Measurements from ENCODE around the gene PAX6.

PAX6 gene

DNA sequence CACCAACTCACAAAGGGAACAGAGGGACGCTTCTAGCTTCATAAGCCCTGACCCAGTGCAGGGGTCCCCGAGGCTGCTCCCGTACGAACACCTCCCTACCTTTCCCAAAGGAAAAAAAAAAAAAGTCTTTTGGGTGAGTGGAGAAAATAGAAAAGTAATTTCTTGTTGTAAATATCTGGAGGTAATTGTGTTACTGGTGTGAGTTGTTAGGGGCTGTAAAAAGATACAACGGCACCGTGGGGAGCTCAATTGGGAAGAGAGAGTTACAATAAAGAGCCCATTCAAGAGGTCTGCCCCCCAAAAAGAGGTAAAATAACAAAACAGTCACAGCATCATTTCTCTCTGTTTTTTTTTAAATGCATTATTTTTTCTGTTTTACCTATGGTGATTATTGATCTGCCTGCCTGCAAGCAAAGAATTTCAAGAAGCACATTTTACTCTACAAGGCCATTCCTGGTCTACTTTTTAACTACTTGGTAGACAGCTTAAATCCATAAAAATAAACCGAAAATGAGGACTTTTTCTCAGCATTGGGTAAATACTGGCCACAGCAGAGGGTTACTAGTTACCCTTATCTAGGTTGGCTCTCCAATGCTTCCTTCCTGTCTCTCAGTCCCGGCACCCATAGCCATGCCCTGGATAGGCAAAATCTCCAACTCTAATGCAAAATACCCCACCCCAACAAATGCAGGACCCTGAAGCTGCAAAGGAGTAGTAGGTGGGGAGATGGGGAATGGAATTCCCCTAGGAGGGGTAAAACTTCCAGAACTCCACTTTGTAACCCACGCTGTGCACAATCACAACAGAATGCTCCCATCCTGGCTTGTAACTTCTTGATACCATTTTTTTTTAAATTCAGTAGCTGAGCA is 3.1 kb downstream of the PAX6 start:
- no peak for FAIRE-seq

DNA sequence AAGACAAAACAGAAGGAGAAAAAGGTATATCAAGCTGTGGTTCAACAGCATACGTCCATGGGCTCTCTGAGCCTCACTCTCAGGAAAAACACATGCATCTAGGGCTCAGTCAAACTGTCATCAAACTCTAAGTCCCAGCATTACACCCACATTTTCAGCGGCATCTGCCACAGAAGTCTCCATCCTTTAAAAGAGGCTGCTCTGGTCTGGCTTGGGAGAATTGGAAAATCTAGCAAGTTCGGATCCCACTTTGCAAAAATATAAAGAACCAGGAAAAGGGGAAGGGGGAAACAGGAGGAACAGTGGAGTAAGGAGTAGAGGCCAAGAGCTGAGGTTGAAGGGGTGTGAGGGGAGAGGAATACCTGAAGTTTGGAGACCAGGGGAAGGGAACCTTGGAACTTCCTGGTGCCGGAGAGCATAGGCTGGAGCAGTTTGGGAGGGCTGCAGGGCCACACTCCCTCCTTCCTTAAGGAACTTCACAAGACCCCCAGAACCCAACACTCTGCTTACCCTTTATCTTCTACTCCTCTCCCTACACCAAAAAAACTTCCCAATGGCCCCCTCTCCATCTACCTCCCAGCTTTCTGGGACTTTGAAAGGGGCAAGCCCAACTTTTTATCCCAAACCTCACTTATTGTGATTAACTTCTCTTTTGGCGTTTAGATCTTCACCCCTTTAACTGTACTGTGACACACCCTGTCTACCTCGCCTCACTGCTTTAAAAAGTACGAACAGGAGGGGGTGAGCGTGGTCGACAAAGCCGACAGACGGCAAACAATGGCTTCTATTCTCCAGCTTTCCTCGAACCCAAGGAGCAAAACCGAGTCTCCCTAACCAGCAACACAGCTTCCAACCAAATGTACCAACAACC is 4.0 kb downstream of the PAX6 start:
- no peak for FAIRE-seq

DNA sequence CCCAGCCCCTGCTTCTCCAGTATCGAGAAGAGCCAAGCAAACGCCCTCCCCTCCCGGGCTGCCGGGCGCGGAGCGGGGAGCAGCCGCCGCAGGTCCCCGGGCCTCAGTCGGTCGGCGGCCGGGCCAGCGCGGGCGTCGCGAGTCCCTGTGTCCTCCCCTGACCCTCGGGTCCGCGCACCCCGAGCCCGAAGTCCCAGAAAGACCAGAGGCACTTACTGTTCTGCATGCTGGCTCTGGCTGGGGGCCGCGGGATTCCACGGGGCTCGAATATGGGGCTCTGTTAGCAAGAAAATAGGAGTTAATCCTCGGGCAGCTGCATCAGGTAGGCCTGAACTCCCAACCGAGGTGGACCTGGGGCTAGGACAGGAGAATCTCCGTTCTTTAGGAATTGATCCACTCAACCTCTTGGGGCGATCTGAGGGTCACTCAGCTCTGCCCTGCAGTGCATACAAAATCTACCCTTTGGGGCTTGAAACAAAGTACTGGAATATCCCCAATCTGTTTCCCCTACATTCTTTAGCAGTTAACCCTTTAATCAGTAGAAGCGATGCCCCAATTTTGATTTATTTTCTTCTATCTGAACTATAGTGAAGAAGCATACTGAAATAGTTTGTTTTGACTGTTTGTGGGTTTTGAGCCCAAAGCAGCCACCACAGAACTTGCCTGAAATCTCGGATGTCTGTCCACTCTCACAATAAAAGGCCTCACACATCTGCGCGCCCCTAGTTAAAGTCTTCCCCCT is 4.8 kb downstream of the PAX6 start:
- no peak for FAIRE-seq

DNA sequence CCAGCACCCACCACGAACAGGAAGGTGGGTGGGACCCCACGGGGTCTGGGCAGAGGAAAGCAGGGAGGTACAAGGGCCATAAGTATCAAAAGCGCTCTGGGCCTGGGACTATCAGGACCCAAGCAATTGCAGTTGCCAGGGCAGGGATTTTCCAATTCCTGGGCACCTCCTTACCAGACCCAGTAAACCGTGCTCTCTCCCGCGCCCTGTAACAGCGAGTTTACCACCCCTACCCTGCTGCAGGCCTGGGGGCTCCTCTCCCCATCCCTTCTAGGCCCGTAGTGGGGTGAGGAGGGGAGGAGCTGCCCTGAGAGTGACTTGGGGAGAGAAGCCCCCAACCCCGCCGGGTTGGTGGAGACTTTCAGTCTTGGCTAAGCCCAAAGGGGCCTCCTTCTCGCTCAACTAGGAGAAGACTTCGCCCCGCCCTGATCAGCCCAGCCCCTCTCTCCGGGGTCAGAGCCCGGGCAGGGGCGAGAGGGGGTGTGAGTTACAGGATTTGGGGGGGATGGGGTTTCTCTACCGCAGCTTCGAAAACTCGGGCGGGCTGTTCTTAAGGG is 5.4 kb downstream of the PAX6 start:
- no peak for FAIRE-seq

DNA sequence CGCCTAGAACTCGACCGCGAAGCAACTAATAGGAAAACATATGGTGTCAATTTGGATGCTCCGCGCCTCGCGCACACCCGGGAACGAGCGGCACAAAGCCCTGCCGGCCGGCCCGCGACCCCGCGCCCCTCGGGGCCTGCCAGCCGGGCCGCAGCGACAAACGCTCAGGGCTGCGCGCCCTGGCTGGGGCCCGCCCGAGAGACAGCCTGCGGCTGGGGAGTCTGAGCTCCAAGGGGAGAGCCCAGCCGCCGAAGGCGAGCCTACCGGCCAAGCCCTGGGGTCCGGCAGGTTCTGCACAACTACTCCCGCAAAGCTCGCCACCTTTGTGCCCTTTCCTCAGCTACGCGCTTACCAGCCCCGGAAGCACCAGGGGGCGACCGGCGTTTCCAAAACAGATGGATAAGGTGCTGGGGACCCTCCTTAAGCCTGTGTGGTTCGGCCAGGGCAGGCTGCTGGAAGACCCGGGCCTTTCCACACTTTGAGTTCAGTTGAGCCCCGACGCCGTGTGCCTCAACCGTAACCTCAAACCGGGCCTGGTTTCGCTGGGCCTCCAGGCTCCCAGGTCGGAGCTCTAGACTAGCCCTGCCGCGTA is 6.0 kb downstream of the PAX6 start:
- no peak for FAIRE-seq

DNA sequence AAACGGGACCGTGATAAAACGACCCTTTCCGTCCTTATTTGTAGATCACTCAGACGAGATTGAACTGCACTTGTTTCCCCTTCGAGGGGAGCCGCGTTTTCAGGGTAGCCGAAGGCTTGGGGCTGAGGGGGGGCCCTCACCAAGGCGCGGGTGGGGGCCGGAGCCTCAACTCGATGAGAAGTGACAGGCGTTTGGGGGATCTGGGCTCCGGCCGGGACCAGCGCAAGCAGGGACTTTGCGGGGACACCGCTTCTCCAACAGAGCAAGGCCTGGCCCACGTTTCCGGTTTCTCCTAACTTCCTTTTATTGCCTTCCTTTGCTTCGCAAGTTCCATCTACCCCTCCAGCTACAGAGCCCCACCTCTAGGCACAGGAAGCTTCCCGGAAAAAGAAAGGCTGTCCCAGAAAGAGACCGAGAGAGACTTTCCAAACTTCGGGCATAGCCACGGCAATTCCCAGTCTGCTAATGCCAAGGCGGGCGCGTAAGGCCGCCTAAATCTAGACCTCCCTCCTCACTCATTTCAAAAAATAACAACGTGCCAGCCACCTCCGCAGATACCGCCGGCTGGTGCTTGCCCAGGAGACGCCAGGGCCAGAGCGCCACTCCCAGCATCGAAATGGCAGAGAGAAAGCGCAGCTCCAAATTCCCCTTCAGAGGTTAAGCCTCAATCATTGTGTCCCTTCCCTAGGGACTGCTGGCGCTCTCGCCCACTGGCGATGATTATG is 6.6 kb downstream of the PAX6 start:
- no peak for FAIRE-seq

DNA sequence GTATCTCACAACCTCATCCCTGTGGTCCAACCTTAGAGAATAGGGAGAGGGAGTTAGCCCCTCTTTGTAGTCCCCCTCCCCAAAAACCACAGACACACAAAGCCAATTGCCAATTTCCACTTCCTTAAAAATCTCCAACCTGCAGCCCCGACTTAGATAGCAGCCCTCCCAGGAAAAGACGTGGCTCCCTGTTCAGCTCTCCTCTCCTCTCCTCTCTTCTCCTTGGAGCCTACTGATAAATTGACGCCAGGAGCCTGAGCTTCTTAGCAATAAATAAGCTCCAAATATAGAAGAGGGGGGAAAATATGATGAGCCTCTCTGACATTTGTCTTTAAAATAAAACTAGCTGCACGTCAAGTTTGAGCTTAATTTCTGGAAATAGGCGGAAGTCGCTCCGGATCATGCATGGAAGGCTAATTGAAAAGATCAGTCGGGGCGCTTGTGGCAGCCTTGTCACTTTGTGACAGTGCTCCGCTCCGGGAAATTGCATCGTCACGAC is 7.3 kb downstream of the PAX6 start:
- FAIRE-seq: no peak

DNA sequence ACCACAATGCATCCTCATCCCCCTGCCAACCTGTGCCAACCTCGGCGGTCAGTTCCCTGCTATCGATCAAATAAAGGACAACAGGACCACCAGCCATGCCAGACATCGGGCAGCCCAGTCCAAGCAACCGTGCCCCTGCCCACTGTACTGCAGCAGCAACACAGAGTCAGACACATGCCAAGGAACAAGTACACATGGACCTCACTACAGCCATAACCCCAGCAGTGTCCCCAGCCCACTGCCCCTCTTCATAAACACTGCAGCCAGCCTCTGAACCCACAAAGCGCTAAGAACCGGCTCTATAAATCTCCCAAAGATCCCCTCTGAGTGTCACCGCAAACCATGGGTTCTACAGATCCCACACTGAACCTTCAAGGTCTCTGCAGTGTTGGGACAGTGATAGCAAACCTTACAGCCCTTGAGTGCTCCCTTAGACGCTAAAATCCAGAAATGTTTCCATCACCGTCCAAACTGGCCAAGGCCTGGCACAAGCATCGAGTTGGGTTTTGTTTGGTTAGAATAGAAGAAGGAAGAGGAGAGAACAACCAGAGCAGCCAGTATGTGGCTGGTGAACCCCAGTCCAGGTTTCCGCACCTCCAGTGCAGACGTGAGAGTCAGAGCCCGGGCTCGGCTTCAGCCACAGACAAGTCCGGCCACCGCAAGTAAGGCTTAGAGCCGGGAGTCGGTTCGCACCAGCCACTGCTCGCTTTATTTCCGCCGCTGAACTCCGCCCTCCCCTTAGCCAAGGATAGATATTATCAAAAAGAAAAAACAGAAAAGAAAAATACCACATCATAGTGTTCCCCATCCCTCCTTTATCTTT is 7.9 kb downstream of the PAX6 start:
- FAIRE-seq: no peak

DNA sequence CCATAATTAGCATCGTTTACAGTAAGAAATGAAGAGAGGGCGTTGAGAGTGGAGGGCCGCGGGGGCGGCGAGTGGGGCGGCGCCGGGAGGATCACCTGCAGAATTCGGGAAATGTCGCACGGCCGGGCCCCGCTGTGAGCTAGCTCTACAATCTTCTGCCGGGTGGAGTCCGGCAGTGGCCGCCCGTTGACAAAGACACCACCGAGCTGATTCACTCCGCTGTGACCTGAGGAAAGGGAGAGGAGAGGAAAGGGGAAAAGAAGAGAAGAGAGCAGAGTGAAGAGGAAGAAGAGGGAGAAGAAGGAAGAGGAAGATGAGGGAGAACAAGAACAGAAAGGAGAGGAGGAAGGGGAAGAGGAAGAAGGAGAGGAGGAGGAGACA is 8.5 kb downstream of the PAX6 start:
- FAIRE-seq: no peak

DNA sequence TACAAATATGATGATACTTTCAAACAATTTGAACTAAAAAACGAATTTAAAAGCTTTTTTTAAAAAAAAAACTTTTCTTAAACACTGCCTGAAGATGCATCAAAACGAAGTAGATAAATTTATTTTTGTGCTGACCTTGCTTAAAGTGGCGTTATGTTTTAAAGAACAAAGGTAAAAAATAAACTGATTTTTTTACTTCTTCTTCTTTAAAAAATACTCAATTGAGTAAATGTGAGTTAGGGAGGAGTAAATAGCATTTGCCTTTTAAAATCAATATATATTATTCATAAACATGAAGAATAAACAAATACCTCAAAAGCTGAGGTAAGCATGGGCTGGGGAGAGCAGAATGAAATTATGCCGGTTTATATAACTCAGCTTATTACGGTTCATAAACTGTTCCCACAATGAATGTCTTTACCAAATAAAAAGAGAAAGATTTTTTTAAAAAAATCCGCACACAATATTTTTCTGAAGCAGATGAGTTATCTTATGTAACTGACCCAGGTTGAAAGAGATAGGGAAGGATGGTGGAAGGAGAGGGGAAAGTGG is 9.0 kb downstream of the PAX6 start:
- no peak for FAIRE-seq

DNA sequence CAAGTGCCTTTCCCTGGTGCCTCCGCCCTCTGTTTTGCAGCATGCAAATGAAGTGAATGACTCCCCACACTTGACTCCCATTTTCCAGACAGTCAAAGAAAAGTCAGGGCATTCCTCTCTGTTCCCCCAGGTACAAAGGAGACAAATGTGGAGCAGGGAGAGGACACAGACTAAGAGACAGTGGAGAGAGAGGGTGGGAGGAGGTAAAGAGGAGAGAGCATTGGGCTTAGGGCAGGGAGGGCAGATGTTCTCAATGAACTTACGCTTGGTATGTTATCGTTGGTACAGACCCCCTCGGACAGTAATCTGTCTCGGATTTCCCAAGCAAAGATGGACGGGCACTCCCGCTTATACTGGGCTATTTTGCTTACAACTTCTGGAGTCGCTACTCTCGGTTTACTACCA is 9.8 kb downstream of the PAX6 start:
- no peak for FAIRE-seq

DNA sequence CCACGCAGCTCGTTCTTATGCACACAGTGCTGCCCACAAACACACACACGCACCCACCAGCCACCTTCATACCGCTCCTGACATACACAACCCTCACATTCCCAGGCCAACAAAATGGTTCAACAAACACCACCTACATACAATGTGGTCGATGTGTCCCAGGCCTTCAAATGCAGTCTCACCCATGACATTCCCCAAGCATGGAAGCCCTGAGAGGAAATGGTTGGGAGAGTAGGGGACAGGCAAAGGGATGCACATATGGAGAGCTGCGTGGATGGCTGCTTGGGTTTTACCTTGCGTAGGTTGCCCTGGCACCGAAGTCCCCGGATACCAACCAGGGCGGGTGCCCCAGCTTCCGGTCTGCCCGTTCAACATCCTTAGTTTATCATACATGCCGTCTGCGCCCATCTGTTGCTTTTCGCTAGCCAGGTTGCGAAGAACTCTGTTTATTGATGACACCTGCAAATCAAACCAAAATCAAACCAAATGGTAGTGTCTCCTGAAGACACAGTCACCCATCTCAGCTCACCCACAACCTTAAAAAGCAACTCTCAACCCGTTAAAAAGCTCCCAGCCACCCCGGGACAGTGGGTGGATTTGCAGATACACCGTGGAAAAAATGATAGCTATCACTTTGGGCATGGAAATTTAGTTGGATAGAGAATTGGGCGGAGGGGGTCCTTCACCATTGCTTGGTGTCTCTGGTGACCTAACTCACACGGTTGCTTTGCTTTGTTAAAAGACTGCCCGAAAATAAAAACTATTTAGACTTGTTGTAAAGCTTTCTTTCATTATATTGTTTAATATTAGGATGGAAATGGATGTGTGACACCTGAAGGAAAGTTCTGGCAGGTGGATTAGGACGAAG is 10.5 kb downstream of the PAX6 start:
- no peak for FAIRE-seq

DNA sequence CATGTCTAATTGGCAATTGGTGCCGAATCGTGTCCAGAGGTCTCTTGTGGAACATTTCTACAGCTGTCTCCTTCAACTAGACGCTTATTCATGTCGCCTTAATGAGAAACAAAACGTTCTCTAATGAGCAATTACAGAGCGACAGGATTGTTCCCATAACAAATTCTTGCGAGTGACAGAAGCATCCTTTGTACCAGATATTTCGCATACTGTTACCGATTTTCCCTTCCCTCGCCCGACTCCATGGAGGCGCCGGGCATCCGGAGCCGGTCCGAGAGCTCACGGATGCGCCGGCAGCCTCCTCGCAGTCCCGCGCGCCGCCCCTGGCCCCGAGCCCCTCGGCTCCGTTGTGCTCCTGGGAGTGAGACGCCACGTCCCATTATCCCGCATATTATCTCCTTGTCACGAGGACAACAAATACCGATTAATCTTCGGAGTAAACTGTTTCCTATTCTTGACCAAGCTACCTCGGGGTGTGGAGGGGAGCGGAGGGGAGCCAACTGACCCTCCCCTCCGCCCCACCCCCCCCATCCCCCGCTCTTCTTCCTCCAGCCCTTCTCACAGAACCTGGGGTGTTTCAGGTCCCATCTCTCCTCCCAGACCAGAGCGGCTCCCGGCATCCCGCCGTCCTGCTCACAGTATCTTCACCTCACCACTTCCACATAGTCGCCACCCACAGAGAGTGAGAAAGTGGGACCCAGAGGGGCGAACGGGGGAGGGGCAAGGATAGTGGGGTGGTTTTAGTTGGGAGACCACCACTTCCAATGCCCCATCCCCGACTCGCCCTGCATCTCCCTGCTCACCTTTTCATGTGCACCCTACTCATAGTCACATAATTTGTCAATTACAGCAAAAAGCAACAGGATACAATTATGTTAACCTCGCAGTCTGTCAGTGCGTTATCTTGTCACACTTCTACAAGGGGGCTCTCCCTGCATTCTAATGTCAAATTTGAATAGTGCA is 11.4 kb downstream of the PAX6 start:
- no peak for FAIRE-seq

DNA sequence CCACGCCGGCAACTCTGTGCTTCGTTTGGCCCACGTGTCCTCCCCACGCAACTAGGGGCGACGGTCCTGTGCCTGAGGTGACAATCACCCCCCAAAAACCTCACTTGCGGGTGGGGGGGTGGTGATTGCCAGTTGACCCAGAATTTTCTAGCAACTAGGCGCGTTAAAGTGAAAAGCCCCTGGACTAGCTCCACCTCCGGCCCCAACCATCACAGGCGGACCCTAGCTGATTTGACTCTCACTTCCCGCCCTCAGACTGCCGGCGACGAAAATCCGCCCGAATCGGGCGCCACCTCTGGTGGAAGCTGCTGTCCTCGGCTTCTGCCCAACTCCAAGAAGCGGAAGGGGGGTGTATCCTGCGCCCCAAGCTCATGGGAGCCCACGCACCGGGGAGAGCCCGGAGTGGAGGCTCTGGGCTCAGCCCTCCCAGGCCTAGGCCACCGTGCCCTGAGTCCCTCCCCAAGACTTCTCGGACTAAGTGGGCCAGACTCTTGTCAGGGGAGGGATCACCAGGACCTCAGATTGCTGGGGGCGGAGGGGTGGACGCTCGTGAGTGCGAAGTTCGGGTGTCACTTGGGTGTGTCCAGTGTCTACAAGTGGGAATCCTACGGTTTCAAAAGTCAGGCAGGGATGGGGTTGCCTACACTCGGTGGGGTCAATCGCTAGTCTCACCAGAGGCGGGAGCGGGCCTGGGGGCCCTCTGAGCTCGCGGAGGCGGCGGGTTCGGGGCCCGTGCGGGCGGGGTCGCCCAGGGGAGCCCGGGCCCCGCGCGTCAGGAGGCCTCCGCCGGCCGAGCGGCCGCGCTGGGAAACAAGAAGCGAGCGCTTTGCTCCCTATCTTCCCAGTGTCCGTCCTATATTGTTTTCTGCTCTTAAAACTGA is 12.3 kb downstream of the PAX6 start:
- no peak for FAIRE-seq

DNA sequence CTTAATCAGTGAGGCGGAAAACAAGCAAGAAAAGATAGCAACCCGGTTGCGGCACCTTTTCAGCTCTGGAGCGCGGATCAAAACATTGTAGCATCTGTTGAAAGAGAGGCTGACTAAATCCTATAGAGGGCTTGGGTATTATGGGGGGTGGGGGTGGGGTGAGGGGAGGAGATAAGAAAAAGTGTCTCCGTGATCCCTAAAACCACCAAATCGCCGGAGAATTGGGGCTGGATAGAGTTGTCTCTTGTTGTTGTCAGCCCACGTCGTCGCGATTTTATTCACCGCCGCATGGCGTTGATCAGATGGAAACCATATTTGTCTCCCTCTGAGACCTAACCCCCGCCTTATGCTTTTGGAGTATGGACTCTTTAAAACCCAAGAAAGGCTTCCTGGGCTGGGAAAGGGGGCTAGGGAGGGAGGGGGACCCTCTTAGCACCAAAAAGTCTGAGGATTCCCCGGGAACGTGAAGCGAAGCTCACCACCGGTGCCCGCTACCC is 13.0 kb downstream of the PAX6 start:
- FAIRE-seq: no peak

DNA sequence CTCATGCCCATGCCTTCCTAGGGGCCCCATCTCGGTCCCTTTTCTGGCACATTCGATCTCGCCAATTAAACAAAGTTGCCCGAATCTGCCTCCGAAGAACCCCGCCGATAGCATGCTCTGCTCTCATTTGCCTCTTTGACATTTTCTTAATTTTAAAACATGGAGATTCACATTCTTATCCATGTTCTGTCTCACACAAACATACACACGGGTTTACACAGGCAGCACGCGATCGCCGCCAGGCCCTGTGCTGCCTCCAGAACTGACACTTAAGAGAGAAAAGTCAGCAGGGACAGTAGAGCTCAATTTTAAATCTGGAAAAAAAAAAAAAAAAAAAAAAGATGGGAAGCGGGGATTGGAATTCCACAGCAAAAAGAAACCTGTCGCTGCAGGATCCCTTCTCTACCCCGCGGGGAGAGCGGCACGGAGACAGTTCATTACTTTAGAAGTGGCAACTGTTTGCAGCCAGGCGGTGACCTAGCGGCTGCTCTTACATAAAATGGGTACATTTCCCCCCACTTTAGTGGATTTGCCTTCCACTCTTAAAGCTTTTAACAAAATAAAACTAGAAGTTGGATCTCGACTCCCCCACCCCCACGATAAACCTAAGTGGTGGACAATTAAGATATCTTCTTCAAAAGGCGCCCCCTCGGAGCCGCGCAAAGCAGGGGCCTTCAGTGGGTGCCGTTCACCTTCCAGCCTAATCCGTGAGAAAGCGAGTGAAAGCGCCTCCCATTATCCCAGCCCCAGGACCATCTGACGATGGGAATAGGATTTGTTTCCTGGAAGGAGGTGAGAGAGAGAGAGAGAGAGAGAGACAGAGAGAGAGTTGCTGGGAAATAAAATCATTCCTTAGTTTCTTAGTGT is 13.7 kb downstream of the PAX6 start:
- FAIRE-seq: no peak

All from A204.1 (cell line).